Breast epithelium (tissue), 3 donors: ENCODE data around the gene MACO1.
"Not testable (repeated sequence)": the region's sequence is repeated elsewhere in the genome, so short reads cannot be mapped to it uniquely, and the experiment has no call there.

Source experiments
- POLR2AphosphoS5 ChIP-seq, 3 donors: sonication (generic); formaldehyde crosslinking; IDR thresholded peaks; one replicate each; pipeline ENCODE4 v1.6.1; 2017; ENCODE audit warnings: antibody characterized with exemption in 3 of 3
- TF ChIP-seq, protein P1 (sequence below), 3 donors: fragments of 450-650 bp; IDR thresholded peaks; one replicate each; pipeline ENCODE4 v1.5.1; 2016 to 2017; ENCODE audit warnings: antibody characterized with exemption in 3 of 3, mild to moderate bottlenecking in 3 of 3, moderate library complexity in 3 of 3

DNA sequence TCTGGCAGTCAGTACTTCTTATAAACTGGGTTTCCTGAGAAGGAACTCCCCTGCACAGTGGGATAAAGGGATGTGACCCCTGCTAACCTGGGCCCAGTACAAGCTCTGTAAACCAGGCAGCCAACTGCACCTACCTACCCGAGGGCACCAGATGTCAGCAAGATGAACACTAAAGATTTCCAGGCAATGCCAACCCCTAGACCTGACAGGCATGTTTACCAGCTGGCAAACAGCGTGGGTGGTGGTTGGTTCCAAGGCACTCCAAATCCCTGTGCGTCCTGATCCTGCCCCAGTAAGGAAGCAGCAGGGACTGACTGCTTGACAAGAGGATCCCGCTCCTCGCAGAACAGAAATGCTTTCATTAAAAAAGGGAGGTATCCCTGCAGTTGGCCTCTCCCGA is 7.5 kb upstream of the MACO1 start:
- TF ChIP-seq, protein P1, sequence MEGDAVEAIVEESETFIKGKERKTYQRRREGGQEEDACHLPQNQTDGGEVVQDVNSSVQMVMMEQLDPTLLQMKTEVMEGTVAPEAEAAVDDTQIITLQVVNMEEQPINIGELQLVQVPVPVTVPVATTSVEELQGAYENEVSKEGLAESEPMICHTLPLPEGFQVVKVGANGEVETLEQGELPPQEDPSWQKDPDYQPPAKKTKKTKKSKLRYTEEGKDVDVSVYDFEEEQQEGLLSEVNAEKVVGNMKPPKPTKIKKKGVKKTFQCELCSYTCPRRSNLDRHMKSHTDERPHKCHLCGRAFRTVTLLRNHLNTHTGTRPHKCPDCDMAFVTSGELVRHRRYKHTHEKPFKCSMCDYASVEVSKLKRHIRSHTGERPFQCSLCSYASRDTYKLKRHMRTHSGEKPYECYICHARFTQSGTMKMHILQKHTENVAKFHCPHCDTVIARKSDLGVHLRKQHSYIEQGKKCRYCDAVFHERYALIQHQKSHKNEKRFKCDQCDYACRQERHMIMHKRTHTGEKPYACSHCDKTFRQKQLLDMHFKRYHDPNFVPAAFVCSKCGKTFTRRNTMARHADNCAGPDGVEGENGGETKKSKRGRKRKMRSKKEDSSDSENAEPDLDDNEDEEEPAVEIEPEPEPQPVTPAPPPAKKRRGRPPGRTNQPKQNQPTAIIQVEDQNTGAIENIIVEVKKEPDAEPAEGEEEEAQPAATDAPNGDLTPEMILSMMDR (IDR thresholded peaks at IDR 0.05), result not testable (repeated sequence)
- TF ChIP-seq POLR2AphosphoS5 (IDR thresholded peaks at IDR 0.05), result not testable (repeated sequence)
